Activated CD4-positive, CD25-positive, alpha-beta regulatory T cell treated with anti-CD3 and anti-CD28 coated beads, Interleukin-2, amount 50 U/mL, for 72 hours (primary cell): Measurements from ENCODE around the gene DMGDH.
"Not testable (repeated sequence)": the region's sequence is repeated elsewhere in the genome, so short reads cannot be mapped to it uniquely, and the experiment has no call there.

Source experiments
- DNase-seq: peaks from one replicate; pipeline ENCODE4 v3.0.0; 2021

Gene DMGDH

GRCh38 chr5:79008362-79008761 is 61.1 kb downstream of the DMGDH start:
- DNase-seq: no peak

- no peak for DNase-seq
Observed at GRCh38 chr5:79007872-79008271, 61.6 kb downstream of the DMGDH start.

GRCh38 chr5:79005936-79006631 is 63.4 kb downstream of the DMGDH start:
- DNase-seq: no peak

GRCh38 chr5:79005151-79005550 is 64.3 kb downstream of the DMGDH start:
- DNase-seq: no peak

GRCh38 chr5:79002374-79002773 is 67.1 kb downstream of the DMGDH start:
- DNase-seq: no peak

GRCh38 chr5:79001471-79001870 is 68.0 kb downstream of the DMGDH start:
- DNase-seq: no peak

- no peak for DNase-seq
Observed at GRCh38 chr5:78997090-78997489, 72.4 kb downstream of the DMGDH start.

- no peak for DNase-seq
Observed at GRCh38 chr5:78995521-78996007, 73.9 kb downstream of the DMGDH start.

GRCh38 chr5:78993165-78993564 is 76.3 kb downstream of the DMGDH start:
- DNase-seq: no peak

- no peak for DNase-seq
Observed at GRCh38 chr5:78992146-78992545, 77.3 kb downstream of the DMGDH start.

- DNase-seq: no peak
Observed at GRCh38 chr5:78989080-78989479, 80.4 kb downstream of the DMGDH start.

- peak; percentile 54 for DNase-seq
Observed at GRCh38 chr5:78985725-78986223, 83.7 kb downstream of the DMGDH start.

GRCh38 chr5:78985116-78985724 is 84.3 kb downstream of the DMGDH start, which contains the start of gene ARSB:
Gene ARSB (minus strand): TSS chr5:78985310. CDS start chr5:78985248, 62 bp downstream.
- peak; percentile 68 for DNase-seq

GRCh38 chr5:78984439-78985115 is 84.9 kb downstream of the DMGDH start:
- peak; percentile 78 for DNase-seq

- DNase-seq: no peak
Observed at GRCh38 chr5:78983601-78984438, 85.7 kb downstream of the DMGDH start.

- not testable (repeated sequence) for DNase-seq
Observed at GRCh38 chr5:78983194-78983593, 86.3 kb downstream of the DMGDH start.

- DNase-seq: no peak
Observed at GRCh38 chr5:78979909-78980308, 89.6 kb downstream of the DMGDH start.

- no peak for DNase-seq
Observed at GRCh38 chr5:78979117-78979742, 90.2 kb downstream of the DMGDH start.

GRCh38 chr5:78975035-78975434 is 94.4 kb downstream of the DMGDH start:
- DNase-seq: no peak

GRCh38 chr5:78974601-78975000 is 94.9 kb downstream of the DMGDH start:
- no peak for DNase-seq

- no peak for DNase-seq
Observed at GRCh38 chr5:78974011-78974410, 95.5 kb downstream of the DMGDH start.
